NCI-H226 (cell line): ENCODE data around the gene HES6.

Experiments
- DNase-seq: peaks from one replicate; pipeline ENCODE4 v3.0.0-alpha.2; 2015

HES6 gene

DNA sequence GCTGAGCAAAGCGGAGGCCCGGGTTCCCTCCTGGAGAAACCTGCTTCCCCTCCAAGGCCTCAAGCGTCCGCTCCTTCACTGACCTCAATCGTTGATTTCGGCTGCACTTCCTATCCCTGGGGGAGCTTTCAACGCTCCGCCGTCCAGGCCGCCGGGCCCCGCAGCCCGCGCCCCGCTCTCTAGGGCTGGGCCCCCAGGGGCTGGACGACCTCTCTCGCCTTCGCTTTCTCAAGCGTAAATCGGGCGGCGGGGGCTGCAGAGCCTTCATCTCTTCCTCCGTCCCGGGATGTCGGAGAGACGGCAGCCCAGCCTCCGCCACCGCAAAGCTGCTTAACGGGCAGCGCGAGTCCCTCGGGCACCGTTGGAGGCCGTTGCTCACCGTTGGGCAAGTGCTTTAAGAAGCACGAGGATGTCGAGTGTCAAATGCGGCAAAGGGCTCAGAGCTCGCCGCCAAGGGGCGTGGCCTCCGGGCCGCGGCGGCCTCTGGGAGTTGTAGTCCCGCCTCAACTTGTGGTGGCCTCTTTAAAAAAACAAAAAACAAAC lies 8.5 kb downstream of the HES6 start:
- no peak for DNase-seq

DNA sequence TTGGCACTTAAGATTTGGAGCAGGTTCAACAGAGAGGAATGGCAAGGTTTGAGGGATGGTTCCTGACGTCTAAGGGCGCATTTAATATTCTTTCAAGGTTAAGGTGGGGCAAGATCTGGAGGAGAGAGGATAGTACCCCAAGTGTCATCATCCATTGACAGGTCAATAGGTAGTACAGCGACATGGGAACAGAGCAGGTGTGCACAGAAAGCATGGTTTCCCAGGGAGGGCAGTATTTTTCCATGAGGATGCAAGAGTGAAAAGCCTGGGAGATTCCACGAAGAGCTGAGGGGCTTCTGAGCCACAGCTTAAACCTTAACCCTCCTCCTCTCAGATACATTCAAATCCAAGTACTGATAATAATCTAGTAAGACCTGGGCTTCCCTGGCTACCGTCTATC lies 9.1 kb downstream of the HES6 start:
- DNase-seq: no peak

DNA sequence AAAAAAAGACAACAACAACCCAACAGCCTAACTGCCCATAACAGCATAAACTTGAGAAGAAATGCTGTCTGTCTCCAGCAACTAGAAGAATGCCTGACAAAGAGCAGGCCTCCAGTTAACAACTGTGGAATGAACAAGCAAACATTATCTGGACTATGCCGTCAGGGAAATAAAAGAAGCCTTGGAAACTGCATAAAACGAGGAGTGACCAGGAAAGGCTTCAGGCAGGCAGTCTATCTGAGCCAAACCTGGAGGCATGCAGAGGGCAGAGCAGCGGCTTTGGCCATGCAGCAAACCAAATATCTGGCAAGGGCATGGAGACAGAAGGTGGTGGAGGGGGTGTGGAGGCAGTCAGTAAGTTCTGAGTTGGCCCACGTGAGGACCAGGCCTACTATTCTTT lies 11.1 kb downstream of the HES6 start:
- no peak for DNase-seq

DNA sequence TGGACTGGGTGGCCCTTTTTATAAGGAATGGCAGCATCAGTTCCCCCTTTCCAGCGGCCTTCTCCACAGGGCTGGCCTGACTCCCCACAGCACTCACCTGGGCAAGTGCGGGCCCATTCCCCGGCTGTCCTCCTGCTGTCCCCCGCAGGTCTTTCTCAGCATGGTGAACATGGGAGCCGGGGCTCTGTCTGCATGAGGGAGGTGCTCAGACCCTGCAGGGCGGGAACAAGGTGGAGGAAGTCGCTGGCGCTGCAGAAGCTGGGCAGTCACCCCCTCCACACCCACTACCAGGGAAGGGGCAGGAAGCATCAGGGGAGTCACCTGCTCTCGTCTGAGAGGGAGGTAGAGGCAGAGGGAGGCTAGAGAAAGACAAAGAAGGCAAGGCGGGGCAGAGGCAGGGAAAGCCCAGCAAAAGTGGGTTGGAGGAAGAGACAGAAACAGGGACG lies 12.2 kb downstream of the HES6 start:
- no peak for DNase-seq

DNA sequence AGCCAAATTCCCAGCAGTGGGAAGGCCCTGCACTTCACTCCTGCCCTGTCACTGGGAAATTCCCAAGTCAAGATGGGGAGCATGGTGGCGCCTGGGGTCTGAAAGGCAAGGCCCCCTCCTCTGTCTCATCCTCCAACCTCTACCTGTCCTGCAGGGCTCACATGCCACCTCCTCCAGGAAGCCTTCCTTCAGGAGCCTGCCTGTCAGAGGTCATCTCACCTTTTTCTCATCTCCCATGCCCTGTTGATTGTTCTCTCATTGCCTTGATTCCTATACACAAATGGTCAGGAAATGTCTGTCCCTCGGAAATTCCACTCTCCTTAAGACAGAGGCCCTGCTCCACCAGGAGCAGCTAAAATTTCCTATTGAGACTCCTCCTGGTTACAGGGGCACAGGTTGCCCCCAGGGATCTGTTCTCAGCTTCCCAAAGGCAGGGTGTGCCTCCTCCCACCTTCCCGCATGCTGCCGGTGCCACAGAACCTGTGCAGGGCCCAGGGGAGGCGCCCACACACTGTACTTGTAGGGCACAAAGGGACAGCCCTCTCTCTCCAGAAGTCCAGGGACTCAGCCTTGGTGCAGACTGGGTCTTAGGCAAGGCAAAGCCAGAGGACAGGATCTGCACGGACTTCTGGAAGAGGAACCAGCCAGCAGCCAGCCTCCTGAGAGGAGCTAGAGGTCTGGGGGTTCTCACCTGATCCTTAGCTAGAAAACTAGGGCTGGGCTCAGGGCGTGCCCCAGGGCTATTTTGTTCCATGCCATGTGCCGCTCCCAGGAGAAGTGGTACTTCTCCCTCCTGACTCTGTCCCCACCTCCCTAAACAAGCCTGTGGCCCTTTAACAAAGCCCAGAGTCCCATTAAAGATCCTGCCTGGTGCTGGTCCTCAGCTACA lies 12.9 kb downstream of the HES6 start:
- DNase-seq: no peak

DNA sequence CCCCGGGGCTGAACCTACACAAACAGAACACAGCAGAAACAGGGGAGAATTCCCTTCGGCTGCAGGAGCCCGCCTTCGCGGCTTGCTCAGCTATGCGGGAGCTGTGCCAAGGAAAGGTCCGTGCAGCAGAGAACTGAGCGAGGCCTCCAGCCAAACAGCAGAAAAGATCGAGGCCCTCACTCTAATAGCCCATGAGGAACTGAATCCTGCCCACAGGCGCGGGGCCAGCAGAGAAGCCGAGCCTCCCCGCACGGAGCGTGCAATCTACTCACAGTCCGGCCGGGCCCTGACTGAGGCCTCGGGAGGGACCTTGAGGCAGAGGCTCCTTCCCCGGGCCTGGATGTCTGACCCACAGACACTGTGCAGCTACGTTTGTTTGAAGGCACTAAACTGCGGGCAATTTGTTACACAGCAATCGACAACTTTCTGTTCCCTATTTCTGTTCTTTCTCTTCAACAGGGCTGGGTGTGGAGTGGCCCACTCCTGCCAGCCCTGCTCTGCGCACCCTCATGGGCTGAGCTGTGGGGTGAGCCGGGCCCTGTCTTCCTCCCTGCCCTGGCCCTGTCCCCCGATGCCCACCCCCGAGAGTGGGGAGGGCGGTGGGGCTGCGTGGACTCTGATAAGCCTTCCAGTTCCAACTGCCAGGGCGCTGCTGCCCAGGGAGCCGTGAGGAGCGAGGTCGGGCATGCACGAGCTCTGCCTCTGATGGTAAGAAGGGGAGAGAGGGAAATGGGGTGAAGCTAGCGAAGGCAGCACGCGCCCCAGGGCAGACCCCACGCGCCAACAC lies 13.7 kb downstream of the HES6 start:
- DNase-seq: no peak

DNA sequence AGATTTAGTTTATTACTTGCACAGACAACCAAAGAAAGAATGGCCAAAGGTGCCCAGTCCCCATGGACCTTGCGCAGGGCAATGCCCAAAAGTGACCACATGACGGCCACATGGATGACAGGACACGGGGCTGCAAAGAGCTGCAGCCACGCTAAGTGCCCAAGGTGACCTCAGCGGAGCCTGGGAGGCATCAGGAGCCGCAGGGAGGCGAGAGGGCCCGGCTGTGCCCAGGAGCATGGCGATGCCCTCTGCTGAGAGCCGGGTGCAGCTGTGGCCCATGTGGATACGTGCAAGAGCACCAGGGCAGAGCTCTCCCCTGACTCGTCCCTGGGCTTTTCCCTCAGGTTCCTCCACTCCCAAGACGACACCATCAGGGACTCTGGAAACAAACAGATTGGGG lies 14.7 kb downstream of the HES6 start:
- no peak for DNase-seq

DNA sequence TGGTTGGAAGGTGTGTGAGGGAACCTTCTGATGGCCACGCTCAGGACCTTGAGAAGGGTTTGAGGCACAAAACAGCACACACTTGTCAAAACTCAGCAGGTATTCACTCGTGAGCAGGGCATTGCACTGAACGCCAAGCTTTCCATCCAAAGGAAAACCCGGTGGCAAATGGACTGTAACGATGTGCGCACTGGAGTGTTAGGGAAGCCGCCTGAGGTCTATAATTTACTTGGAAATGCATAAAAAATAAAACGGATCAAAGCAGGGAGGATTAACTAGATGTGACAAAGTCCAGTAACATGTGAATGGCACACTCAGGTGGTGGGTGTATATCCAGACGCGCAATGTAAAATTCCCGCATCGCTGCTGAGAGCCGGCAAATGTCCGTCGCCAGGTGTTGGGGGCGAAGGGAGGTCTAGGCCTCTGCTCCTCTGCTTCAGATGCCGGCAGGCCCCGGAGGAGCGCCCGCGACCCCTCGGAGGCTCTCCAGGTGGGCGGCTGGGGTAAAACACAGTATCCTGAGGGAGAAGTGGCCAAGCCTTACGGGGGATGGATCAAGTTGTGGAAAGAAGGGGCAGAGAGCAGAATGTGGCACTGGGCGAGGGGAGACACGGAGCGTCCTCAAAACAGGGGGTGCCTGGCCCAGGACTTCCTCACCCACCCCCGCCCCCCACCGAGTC lies 15.3 kb downstream of the HES6 start:
- no peak for DNase-seq

DNA sequence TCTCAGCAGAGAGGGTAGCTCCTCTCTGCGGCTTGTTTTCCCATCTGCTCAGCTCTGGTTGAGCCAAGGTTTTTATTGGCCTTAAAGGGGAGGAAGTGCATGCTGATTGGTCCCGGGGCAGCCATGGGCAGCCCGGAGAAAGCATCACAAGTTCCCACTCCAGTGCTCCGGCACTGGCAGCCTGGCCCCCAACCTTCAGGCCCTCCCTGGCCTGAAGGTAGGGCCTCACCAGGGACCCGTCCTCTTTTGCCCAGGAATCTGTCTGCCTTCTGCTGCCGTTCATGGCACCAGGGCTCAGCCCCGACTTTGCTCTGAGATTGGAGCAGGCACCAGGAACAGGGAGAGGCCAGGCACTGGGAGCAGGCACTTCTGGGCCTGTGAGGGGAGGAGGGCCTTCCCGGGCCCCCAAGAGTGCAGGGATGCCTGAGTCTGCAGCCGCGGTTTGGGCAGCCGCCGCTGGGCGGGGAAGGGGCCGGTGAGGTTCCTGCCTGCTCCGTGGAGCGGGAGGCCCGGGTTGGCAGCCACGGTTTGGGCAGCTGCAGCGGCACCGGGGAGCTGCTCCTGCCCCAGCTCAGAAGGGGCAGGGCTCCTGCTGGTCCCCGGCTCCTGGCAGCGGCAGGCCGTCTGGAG lies 18.8 kb downstream of the HES6 start:
- no peak for DNase-seq

DNA sequence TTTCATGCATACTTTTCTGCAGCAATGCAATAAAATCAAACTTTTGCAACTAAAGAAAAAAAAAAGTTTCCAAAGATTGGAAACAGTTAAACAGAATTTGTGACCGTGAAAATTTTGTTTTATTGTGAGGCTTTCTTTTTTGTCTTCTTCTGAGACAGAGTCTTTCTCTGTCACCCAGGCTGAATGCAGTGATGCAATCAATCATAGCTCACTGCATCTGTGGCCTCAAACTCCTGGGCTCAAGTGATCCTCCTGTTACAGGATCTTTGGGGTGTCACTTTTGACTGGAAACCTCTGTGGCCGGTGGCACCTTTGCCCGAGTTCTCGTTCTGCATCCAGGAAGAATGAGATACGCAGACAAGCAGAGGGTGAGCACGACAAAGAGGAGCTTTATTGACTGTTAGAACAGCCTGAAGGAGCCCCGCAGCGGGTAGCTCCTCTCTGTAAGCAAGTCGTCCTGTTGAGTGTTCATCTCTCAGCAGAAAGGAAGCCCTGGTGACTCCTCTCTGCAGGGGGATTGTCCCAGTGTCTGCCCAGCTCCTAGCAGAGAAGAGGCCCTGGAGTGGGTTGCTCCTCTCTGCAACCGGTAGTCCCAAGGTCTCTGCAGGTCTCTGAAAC lies 19.5 kb downstream of the HES6 start:
- DNase-seq: no peak

DNA sequence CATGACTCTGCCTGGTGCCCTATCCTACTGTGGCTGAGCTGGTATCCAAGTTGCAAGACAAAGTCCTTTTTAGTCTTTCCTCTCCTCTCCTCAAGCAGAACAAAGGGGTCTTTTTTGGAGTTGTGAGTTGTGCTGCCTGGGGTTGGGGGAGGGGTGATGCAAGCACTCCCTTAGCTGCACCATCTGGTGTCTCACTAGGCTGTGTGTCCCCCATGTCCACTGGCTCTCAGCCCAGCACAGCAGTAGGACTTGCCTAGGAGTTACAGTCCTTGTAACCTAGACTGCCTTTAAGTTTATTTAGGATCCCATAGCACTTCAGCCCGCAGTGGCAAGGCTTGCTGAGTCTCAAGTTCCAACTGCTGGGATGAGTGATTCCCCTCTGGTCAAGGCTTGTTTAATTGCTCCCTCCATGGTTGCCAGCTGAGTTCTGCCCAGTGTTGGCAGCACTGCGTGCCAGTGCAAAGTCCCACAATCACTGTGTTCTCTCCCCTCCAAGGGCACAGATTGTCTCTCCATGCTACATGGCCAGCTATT lies 23.1 kb downstream of the HES6 start:
- DNase-seq: no peak

DNA sequence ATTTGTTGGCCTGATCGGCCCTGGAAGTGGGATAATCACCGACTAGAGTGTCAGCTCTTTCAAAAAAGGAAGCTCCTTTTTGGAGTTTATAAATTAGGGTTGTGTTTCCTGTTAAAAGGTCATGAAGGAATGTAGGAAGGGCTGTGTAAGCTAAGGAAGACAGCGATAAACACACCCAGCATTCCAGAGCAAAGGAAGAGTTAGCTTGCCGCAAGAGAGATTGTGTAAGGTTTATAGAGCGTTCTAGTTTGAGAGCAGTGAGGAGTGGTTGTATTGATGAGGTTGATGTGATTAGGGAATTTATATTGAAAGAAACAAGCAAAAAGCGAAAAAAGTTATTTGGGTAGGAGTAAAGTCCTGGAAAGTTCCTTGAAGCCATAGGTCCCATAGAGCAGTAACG lies 32.8 kb downstream of the HES6 start:
- no peak for DNase-seq

DNA sequence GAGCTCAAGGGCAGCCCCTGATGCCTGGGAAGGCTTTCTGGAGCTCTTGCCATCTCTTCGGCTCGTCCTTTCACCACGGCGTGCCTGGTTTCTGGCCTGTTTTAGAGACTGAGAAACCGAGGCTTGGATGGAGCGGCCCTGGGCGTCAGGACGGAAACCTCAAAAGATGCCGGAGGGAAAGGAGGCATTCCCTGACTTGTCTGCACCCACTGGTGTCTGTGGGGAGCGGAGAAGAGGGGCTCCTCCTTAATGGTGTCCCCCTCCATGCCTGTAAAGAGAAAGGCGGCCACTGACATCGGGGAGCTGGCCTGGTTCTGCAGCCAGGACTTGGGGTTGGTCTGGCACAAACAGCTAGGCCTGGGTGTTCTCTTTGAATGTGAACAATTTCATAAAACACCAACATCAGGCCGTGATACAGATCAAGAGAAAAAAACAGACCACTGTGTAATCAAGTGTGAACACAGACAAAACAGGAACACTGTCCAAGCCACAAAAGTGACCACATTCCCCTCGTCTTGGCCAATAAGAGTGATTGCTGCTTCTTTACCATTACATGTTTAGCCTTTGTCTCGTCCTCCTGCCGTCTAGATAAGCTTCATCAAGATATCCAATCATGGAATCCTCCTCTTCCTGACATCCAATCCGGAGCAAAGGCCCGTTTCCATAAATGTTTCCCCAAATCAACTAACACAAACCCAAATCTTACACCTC lies 35.7 kb downstream of the HES6 start:
- no peak for DNase-seq

DNA sequence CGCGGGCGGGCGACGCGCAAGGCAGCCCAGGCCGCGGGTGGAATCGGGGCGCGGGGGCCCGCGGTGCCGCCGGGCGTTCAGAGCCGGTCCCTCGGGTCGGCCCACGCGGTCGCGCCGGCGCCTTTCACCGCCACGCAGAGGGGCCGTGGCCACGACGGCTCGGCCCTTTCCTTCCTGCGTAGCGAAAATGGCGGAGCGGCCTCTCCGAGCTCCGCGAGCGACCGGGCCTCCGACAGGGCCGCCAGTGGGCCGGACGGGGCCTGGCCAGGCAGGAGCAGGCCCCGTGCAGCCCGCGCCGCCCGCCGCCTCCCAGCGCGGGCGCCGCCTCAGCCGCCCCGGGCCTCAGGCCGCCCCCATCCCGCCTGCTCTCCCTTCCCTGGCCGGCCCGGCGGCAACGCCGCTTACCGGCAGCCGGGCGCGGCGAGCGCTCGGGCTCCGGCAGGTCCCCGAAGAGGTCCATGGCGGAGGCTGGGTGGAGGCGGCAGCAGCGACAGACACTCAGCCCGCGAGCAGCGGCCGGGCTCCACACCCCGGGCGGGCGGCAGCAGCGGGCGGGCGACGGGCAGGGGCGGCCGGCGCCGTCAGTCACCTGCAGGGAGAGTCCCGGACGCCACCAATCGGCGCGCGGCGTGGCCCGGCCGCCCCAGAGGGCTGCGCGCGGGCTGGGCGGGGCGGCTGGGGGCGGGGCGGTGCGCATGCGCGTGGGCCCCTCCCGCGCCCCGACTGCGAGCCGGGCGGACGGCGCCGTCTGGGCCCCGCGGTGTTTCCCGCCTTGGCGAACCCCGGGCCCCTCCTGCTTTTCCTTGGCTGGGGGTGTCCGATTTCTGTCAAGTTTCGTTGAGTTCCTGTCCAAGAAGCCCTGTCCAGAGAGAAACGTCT lies 36.5 kb downstream of the HES6 start, which contains the start of gene ILKAP:
Gene ILKAP (minus strand): TSS at position 602 of the 879 bp plus-strand sequence. CDS start 142 bp downstream, at position 460.
- peak; percentile 72 for DNase-seq

DNA sequence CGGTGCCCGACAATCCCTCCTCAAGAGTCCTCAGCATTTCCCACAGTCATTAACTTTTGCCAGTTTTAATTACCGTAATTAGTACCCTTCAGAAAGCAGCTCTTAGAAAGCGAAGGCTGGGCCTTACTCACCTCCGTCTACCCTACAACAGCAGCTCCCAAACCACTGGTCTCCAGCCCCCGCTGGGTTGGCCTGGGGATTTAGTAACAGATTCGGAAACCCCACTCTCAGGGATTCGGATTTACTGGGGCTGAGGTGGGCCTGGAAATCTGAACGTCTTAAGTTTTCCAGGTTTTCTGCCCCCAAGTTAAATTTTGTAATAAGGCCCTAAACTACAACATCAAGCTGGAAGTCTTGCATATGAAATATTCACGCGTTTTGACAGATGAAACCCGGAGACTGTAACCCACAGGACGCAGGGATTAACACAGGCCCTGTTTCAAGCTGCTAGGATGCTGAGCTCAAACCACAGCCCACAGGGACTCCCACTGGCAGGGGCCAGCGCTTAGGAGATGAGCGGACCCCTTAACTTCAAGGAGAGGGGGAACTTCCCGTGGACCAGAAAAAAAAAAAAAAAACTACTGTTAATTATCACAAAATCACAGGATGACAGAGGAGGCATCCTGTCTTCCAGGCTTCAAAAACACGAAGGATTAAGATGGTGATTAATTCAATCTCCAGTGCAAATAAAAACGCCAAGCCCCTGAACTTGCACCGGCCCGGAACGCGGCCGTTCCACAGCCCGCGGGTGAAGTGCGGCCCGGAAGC lies 37.3 kb downstream of the HES6 start:
- DNase-seq: no peak

DNA sequence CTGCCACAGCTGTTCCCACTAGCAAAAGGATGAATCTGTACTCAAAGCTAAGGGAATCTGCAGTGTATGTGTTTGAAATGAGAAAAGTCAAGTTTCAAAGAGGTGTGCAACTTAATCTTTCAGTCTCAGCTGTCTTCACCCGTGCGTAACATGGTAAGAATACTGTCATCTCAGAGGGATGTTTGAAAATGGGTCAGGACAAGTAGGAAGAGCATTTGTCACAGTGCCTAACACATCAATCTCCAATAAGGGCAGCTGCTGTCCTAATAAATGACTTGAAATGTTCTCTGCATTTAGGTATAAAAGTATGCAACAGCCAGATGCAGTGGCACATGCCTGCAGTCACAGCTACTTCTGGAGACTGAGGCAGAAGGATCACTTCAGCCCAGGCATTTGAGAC lies 49.4 kb downstream of the HES6 start:
- no peak for DNase-seq
